Left kidney (tissue), 2 donors: ENCODE measurements around the gene NOL6. TPM values are rescaled to one million over a fixed set of nuclear protein-coding genes. Genes with fewer than 3 reads are reported as not detected.
"Not testable (repeated sequence)": the region's sequence is repeated elsewhere in the genome, so short reads cannot be mapped to it uniquely, and the experiment has no call there.

Experiments
- DNase-seq: peaks from one replicate; pipeline ENCODE4 v3.0.0-alpha.2; 2013
- polyA plus RNA-seq: library from polyadenylated mRNA; unstranded; fragments of 120-200 nt; gene quantifications from one replicate; pipeline ENCODE4 v1.2.1, GENCODE V29; 2013; ENCODE audit not compliant: insufficient read length

NOL6 gene
- polyA plus RNA-seq, 1 donor, result 26.0 TPM

DNA sequence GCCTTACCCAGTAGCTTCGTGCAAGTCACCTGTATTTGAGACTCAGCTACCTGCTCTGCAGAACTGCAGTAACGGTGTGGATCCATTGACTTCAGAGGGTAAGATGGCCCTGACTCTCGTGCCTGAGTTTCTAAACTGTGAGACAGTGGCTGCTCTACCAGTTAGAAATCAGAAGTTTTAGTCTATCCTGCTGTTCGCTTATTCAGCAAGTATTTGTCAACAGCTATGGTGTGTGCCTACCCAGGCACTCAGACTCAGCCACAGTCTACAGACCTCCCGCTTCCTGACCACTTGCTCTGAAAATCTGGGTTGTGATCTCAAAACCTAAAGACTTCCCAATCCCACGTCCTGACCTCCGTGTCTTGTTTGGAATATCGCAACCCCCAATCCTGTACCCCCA lies 39.9 kb downstream of the NOL6 start:
- no peak for DNase-seq

- no peak for DNase-seq
Observed at GRCh38 chr9:33431420-33431819, 42.3 kb downstream of the NOL6 start.

DNA sequence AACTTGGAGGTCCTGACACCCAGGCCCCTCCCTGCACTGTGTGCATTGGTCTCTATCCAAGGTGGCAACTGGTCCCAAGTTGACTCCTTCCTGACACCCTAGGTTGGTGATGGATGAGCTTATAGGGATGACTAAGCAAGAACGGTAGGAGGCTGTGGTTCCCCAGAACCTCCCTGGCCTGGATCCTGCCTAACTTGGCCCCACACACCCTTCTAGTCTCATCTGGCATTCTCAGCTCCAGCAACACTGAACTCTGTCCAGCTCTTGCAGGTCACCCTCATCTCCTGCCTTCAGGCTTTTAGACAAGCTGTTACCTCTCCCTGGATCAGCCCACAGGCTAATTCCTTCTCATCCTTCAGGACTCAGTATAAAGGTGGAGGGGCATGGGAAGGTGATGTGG lies 42.8 kb downstream of the NOL6 start:
- DNase-seq, result no peak

- DNase-seq, result no peak
Observed at GRCh38 chr9:33429256-33429985, 44.3 kb downstream of the NOL6 start.

DNA sequence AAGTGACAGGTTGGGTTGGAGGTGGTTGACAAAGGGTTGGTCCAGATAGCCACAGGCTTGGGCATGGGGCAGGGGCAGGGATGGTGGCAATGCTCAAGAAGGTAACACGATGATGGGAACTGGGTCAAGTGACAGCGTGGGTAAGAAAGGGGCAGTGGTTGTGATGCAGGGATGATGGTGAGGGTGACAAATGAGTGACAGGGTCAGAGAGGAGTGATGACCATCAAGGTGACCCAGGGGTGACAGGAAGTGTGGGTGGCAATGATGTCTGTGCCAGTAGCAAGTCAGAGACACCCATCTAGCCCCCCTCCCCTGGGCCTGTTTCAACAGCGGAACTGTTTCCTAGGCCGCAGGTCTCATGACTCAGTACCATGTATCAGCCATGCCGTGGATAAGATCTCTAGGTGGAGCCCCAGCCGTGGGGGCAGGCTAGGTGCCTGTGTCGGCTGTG lies 46.9 kb downstream of the NOL6 start:
- DNase-seq, result no peak

- no peak for DNase-seq
Observed at GRCh38 chr9:33425128-33425533, 48.6 kb downstream of the NOL6 start.

- DNase-seq, result not testable (repeated sequence)
Observed at GRCh38 chr9:33424492-33424891, 49.2 kb downstream of the NOL6 start.

DNA sequence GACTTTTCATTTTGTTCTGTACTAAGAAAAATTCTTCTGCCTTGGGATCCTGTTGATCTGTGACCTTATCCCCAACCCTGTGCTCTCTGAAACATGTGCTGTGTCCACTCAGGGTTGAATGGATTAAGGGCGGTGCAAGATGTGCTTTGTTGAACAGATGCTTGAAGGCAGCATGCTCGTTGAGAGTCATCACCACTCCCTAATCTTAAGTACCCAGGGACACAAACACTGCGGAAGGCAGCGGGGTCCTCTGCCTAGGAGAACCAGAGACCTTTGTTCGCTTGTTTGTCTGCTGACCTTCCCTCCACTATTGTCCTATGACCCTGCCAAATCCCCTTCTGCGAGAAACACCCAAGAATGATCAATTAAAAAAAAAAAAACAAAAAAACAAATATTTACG lies 49.7 kb downstream of the NOL6 start:
- not testable (repeated sequence) for DNase-seq

GRCh38 chr9:33419708-33420303 lies 53.9 kb downstream of the NOL6 start:
- DNase-seq, result no peak

DNA sequence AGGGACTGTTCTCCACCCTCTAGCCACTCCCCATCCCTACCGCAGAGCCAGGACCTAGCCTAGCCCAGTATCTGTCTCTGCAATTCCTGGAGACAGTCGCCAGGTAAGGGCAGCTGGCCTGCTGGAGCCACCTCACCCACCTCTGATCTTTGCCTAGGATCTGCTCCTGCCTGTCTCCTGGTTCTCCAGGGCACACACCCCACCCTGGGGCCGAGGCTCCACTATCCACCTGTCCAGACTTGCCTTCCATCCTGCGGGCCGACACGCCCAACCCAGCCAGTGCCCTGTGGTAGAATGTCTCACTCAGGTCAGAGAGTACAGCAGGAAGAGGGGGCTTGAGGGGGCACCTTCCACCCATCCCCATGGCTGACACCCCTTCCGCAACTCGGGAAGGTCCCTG lies 55.6 kb downstream of the NOL6 start:
- DNase-seq, result no peak

DNA sequence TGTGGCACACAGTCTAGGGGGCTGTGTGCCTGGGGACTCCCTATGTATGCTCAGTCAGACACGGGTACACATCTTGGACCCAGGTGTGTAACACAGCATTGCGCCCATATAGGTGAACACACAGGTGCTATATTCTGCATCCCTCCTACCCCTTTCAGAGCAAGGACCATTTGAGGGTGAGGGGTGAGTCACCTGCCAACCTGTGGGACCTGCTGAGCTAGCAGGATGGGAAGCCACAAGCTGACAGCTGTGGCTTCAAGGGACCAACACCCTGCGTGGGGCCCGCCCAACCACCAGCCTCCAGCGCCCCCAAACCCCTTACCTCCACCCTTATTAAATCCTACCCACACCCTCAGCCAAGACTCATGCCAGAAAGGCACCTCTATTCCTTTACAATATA lies 56.7 kb downstream of the NOL6 start:
- DNase-seq, result no peak

- peak; percentile 29 for DNase-seq
Observed at GRCh38 chr9:33415501-33416038, 58.2 kb downstream of the NOL6 start.

GRCh38 chr9:33414889-33415500 lies 58.7 kb downstream of the NOL6 start:
- DNase-seq, result no peak

GRCh38 chr9:33414268-33414667 lies 59.5 kb downstream of the NOL6 start:
- DNase-seq, result no peak

Other genes starting within 250 kb of the NOL6 start
- gene SPINK4, start 233.8 kb downstream of the NOL6 start, polyA plus RNA-seq, result not detected
- 71.6 TPM for gene BAG1, start 209.2 kb downstream of the NOL6 start, polyA plus RNA-seq
- gene CHMP5, start 208.9 kb downstream of the NOL6 start, polyA plus RNA-seq, result 115 TPM
- 41.0 TPM for gene NFX1, start 183.4 kb downstream of the NOL6 start, polyA plus RNA-seq
- 24.4 TPM for gene AQP7, start 71.4 kb downstream of the NOL6 start, polyA plus RNA-seq
- gene AQP3, start 26.3 kb downstream of the NOL6 start, polyA plus RNA-seq, result 30.7 TPM
- gene ANKRD18B, start 50.3 kb upstream of the NOL6 start, polyA plus RNA-seq, result 0.86 TPM